A549 (cell line): ENCODE measurements around the gene MYO18A.

ENCODE experiments used
- CHD4 ChIP-seq: fragments of 200-600 bp; sonication (generic); IDR thresholded peaks from 2 replicates; pipeline ENCODE4 v1.6.1; 2016; ENCODE audit warnings: antibody characterized with exemption, mild to moderate bottlenecking, borderline replicate concordance
- CTCF ChIP-seq: fragments of >200 bp; sonication (Bioruptor Twin); formaldehyde crosslinking; IDR thresholded peaks from 3 replicates; pipeline ENCODE4 v1.5.1; 2016
- EP300 ChIP-seq, 2 experiments: fragments of >200 bp; sonication (Bioruptor Twin); formaldehyde crosslinking; IDR thresholded peaks; 2 replicates in 1 of 2; 3 replicates in 1 of 2; pipeline ENCODE4 v1.6.1; 2016 to 2017
- MAFK ChIP-seq: fragments of 450-650 bp; IDR thresholded peaks from 2 replicates; pipeline ENCODE4 v1.6.1; 2014; ENCODE audit not compliant: partially characterized antibody
- MAZ ChIP-seq: fragments of 150-350 bp; IDR thresholded peaks from 2 replicates; pipeline ENCODE4 v1.6.1; 2014; ENCODE audit warnings: antibody characterized with exemption, low read depth, low read length, borderline replicate concordance
- NFE2L2 ChIP-seq: fragments of 150-350 bp; conservative IDR thresholded peaks from 2 replicates; pipeline ENCODE4 v1.6.1; 2014; ENCODE audit warnings: low read length
- NPAS2 ChIP-seq: fragments of 250-450 bp; sonication (Bioruptor Pico); IDR thresholded peaks from 2 replicates; pipeline ENCODE4 v1.8.0; 2022; ENCODE audit warnings: mild to moderate bottlenecking, moderate library complexity, borderline replicate concordance
- POLR2A ChIP-seq: IDR thresholded peaks from 2 replicates; pipeline ENCODE4 v1.6.1; 2012; ENCODE audit warnings: mild to moderate bottlenecking, low read length
- RFX5 ChIP-seq: fragments of 450-650 bp; IDR thresholded peaks from 2 replicates; pipeline ENCODE4 v1.7.1; 2014; ENCODE audit warnings: antibody characterized with exemption, mild to moderate bottlenecking, moderate library complexity
- ZC3H11A ChIP-seq: fragments of 450-650 bp; IDR thresholded peaks from 2 replicates; pipeline ENCODE4 v1.6.1; 2014; ENCODE audit warnings: antibody characterized with exemption, mild to moderate bottlenecking
- TF ChIP-seq, protein P1 (sequence below): fragments of 250-450 bp; sonication (Bioruptor Pico); IDR thresholded peaks from 2 replicates; pipeline ENCODE4 v1.5.0; 2021; ENCODE audit warnings: mild to moderate bottlenecking, moderate library complexity, borderline replicate concordance
- TF ChIP-seq, protein P2 (sequence below): IDR thresholded peaks from 2 replicates; pipeline ENCODE4 v1.6.1; 2012
- TF ChIP-seq, protein P3 (sequence below): fragments of 200-600 bp; sonication (generic); IDR thresholded peaks from 2 replicates; pipeline ENCODE4 v1.6.1; 2016; ENCODE audit warnings: antibody characterized with exemption, mild to moderate bottlenecking, moderate library complexity

DNA sequence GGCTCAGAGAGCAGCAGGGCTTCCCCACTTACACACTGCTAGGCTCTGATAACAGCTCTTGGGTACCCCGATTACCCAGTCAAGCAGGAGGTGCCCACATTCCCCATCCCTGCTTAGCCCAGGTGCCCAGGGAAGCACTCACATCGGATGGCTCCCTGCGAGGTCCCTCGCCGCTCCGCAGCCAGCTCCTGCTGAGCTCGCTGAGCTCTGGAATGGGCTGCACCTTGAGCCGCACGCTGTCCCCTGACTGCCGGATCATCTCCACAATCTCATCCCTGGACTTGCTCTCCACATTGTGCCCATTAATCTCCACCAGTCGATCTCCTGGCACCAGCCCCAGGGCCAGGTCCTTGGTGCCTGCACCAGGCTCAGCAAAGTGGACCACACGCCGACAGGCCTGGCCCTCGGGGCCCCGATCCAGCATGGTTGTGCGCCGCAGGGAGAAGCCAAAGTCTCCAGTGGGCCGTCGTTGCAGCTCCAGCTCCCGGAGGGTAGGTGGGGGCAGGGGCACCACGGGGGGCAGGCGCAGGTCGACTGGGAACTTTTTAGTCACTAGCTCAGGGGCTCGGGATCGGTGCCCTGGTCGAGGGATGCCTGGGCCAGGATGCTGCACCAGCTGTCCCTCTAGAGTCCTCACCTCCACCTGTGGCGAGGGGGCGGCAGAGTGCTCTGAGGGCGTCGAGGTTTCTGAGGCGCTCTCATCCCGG lies 14.2 kb downstream of the MYO18A start:
- TF ChIP-seq ZC3H11A (no peak), CTCF (no peak), POLR2A (no peak), EP300 (IDR thresholded peaks at IDR 0.05) (no peak), CHD4 (no peak), MAZ (no peak), NPAS2 (no peak), NFE2L2 (no peak), RFX5 (no peak), MAFK (no peak)
- TF ChIP-seq, protein P1, sequence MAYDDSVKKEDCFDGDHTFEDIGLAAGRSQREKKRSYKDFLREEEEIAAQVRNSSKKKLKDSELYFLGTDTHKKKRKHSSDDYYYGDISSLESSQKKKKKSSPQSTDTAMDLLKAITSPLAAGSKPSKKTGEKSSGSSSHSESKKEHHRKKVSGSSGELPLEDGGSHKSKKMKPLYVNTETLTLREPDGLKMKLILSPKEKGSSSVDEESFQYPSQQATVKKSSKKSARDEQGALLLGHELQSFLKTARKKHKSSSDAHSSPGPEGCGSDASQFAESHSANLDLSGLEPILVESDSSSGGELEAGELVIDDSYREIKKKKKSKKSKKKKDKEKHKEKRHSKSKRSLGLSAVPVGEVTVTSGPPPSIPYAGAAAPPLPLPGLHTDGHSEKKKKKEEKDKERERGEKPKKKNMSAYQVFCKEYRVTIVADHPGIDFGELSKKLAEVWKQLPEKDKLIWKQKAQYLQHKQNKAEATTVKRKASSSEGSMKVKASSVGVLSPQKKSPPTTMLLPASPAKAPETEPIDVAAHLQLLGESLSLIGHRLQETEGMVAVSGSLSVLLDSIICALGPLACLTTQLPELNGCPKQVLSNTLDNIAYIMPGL (CRISPR knock-in tag): no peak
- TF ChIP-seq, protein P2, sequence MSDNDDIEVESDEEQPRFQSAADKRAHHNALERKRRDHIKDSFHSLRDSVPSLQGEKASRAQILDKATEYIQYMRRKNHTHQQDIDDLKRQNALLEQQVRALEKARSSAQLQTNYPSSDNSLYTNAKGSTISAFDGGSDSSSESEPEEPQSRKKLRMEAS: no peak
- TF ChIP-seq, protein P3, sequence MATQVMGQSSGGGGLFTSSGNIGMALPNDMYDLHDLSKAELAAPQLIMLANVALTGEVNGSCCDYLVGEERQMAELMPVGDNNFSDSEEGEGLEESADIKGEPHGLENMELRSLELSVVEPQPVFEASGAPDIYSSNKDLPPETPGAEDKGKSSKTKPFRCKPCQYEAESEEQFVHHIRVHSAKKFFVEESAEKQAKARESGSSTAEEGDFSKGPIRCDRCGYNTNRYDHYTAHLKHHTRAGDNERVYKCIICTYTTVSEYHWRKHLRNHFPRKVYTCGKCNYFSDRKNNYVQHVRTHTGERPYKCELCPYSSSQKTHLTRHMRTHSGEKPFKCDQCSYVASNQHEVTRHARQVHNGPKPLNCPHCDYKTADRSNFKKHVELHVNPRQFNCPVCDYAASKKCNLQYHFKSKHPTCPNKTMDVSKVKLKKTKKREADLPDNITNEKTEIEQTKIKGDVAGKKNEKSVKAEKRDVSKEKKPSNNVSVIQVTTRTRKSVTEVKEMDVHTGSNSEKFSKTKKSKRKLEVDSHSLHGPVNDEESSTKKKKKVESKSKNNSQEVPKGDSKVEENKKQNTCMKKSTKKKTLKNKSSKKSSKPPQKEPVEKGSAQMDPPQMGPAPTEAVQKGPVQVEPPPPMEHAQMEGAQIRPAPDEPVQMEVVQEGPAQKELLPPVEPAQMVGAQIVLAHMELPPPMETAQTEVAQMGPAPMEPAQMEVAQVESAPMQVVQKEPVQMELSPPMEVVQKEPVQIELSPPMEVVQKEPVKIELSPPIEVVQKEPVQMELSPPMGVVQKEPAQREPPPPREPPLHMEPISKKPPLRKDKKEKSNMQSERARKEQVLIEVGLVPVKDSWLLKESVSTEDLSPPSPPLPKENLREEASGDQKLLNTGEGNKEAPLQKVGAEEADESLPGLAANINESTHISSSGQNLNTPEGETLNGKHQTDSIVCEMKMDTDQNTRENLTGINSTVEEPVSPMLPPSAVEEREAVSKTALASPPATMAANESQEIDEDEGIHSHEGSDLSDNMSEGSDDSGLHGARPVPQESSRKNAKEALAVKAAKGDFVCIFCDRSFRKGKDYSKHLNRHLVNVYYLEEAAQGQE: no peak
